ENCODE results near the gene ADIPOQ.
"Not testable (repeated sequence)": the region's sequence is repeated elsewhere in the genome, so short reads cannot be mapped to it uniquely, and the experiment has no call there.

DNA sequence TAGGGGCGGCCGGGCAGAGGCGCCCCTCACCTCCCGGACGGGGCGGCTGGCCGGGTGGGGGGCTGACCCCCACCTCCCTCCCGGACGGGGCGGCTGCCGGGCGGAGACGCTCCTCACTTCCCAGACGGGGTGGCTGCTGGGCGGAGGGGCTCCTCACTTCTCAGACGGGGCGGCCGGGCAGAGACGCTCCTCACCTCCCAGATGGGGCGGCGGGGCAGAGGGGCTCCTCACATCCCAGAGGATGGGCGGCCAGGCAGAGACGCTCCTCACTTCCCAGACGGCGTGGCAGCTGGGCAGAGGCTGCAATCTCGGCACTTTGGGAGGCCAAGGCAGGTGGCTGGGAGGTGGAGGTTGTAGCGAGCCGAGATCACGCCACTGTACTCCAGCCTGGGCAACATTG, 42.4 kb downstream of the ADIPOQ start:
- TF ChIP-seq, protein P1, sequence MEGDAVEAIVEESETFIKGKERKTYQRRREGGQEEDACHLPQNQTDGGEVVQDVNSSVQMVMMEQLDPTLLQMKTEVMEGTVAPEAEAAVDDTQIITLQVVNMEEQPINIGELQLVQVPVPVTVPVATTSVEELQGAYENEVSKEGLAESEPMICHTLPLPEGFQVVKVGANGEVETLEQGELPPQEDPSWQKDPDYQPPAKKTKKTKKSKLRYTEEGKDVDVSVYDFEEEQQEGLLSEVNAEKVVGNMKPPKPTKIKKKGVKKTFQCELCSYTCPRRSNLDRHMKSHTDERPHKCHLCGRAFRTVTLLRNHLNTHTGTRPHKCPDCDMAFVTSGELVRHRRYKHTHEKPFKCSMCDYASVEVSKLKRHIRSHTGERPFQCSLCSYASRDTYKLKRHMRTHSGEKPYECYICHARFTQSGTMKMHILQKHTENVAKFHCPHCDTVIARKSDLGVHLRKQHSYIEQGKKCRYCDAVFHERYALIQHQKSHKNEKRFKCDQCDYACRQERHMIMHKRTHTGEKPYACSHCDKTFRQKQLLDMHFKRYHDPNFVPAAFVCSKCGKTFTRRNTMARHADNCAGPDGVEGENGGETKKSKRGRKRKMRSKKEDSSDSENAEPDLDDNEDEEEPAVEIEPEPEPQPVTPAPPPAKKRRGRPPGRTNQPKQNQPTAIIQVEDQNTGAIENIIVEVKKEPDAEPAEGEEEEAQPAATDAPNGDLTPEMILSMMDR (conservative IDR thresholded peaks at IDR 0.05; ENCODE audit: low read depth, low read length) = not testable (repeated sequence)
- TF ChIP-seq POLR2A (IDR thresholded peaks at IDR 0.05; ENCODE audit: low read depth, low read length); SMC3 (IDR thresholded peaks at IDR 0.05; ENCODE audit: low read depth, low read length); RAD21 (IDR thresholded peaks at IDR 0.05; ENCODE audit: low read length); RCOR1 (IDR thresholded peaks at IDR 0.05; ENCODE audit: insufficient replicate concordance, low read length); MAFK (IDR thresholded peaks at IDR 0.05; ENCODE audit: low read depth, low read length); CEBPB (IDR thresholded peaks at IDR 0.05; ENCODE audit: low read depth, low read length); MXI1 (IDR thresholded peaks at IDR 0.05; ENCODE audit: borderline replicate concordance, low read depth, low read length); MAZ (IDR thresholded peaks at IDR 0.05; ENCODE audit: borderline replicate concordance, low read depth, low read length); RFX5 (IDR thresholded peaks at IDR 0.05; ENCODE audit: low read depth, low read length): not testable (repeated sequence)
- TF ChIP-seq, protein P2, sequence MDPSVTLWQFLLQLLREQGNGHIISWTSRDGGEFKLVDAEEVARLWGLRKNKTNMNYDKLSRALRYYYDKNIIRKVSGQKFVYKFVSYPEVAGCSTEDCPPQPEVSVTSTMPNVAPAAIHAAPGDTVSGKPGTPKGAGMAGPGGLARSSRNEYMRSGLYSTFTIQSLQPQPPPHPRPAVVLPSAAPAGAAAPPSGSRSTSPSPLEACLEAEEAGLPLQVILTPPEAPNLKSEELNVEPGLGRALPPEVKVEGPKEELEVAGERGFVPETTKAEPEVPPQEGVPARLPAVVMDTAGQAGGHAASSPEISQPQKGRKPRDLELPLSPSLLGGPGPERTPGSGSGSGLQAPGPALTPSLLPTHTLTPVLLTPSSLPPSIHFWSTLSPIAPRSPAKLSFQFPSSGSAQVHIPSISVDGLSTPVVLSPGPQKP (IDR thresholded peaks at IDR 0.05; ENCODE audit: borderline replicate concordance, low read depth, low read length) = not testable (repeated sequence)
